ENCODE measurements around the gene KIAA0930.
"Not testable (repeated sequence)": the region's sequence is repeated elsewhere in the genome, so short reads cannot be mapped to it uniquely, and the experiment has no call there.

Gene KIAA0930

GRCh38 chr22:45240810-45241631 is at the start of gene KIAA0930:
TSS of gene KIAA0930 (minus strand) at chr22:45240894. CDS start at chr22:45240703, 191 bp downstream.
- peak; percentile 86 for DNase-seq

- no peak for DNase-seq
Measured at GRCh38 chr22:45286854-45287551, 46.3 kb upstream of the KIAA0930 start.

- DNase-seq, result no peak
Measured at GRCh38 chr22:45285263-45286058, 44.8 kb upstream of the KIAA0930 start.

- DNase-seq, result peak; percentile 73
Measured at GRCh38 chr22:45284705-45285262, 44.1 kb upstream of the KIAA0930 start, which contains the start of gene UPK3A. TSS of gene UPK3A (plus strand) at chr22:45284949. CDS start at chr22:45285014, 65 bp downstream.

GRCh38 chr22:45281010-45281409 is 40.3 kb upstream of the KIAA0930 start:
- no peak for DNase-seq

- DNase-seq, result no peak
Measured at GRCh38 chr22:45280587-45280980, 39.9 kb upstream of the KIAA0930 start.

GRCh38 chr22:45278125-45278524 is 37.4 kb upstream of the KIAA0930 start:
- no peak for DNase-seq

GRCh38 chr22:45277720-45278119 is 37.0 kb upstream of the KIAA0930 start:
- DNase-seq, result not testable (repeated sequence)

- no peak for DNase-seq
Measured at GRCh38 chr22:45276507-45277105, 35.9 kb upstream of the KIAA0930 start.

GRCh38 chr22:45273452-45274075 is 32.9 kb upstream of the KIAA0930 start:
- DNase-seq, result no peak

- DNase-seq, result no peak
Measured at GRCh38 chr22:45272498-45272897, 31.8 kb upstream of the KIAA0930 start.

- peak; percentile 30 for DNase-seq
Measured at GRCh38 chr22:45271667-45272201, 31.0 kb upstream of the KIAA0930 start.

- no peak for DNase-seq
Measured at GRCh38 chr22:45270095-45271020, 29.7 kb upstream of the KIAA0930 start.

GRCh38 chr22:45268958-45269844 is 28.5 kb upstream of the KIAA0930 start:
- peak; percentile 82 for DNase-seq

- DNase-seq, result no peak
Measured at GRCh38 chr22:45268167-45268957, 27.7 kb upstream of the KIAA0930 start.

GRCh38 chr22:45265535-45265934 is 24.8 kb upstream of the KIAA0930 start:
- no peak for DNase-seq

GRCh38 chr22:45263463-45264269 is 23.0 kb upstream of the KIAA0930 start:
- DNase-seq, result peak; percentile 73
